Astrocyte (in vitro differentiated cells and primary cell): ENCODE measurements around the gene CHKA.

ENCODE experiments used
- EZH2 ChIP-seq: IDR thresholded peaks from 2 replicates; pipeline ENCODE4 v1.6.1; 2012; ENCODE audit warnings: mild to moderate bottlenecking, low read length, inconsistent platforms; ENCODE audit not compliant: insufficient read depth
- TF ChIP-seq, protein P1 (sequence below): IDR thresholded peaks from 2 replicates; pipeline ENCODE4 v1.5.1; 2011; ENCODE audit warnings: low read depth, mild to moderate bottlenecking, inconsistent platforms, low read length, moderate library complexity; ENCODE audit not compliant: insufficient read depth

DNA sequence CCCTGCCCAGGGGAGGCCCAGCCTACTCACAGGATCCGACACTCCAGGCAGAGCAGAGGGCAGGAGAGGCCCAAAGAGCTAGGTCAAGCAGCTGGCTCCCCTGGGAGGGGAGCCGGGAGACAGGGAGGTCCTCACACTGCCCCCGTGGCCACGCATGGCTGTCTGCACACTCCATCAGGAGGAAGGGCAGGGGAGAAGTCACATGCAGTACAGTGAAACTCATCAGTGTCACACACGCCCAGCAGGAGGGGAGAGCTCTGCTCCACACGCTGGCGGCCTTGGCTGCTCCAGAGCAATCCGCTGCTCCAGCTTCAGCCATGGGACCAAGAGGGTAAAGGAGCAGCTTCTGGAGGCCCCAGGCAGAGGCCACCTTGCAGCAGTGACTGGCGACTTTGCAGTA is 68.1 kb downstream of the CHKA start:
- no peak for TF ChIP-seq EZH2
- TF ChIP-seq, protein P1, sequence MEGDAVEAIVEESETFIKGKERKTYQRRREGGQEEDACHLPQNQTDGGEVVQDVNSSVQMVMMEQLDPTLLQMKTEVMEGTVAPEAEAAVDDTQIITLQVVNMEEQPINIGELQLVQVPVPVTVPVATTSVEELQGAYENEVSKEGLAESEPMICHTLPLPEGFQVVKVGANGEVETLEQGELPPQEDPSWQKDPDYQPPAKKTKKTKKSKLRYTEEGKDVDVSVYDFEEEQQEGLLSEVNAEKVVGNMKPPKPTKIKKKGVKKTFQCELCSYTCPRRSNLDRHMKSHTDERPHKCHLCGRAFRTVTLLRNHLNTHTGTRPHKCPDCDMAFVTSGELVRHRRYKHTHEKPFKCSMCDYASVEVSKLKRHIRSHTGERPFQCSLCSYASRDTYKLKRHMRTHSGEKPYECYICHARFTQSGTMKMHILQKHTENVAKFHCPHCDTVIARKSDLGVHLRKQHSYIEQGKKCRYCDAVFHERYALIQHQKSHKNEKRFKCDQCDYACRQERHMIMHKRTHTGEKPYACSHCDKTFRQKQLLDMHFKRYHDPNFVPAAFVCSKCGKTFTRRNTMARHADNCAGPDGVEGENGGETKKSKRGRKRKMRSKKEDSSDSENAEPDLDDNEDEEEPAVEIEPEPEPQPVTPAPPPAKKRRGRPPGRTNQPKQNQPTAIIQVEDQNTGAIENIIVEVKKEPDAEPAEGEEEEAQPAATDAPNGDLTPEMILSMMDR, result no peak
